Endometrial microvascular endothelial cells (primary cell): ENCODE measurements around the gene KIAA0586. TPM values are rescaled to one million over a fixed set of nuclear protein-coding genes. Genes with fewer than 3 reads are reported as not detected.
"Not testable (repeated sequence)": the region's sequence is repeated elsewhere in the genome, so short reads cannot be mapped to it uniquely, and the experiment has no call there.

ENCODE experiments used
- in situ Hi-C: cut with HindIII; loops from 2 replicates; pipeline ENCODE4 v1.10.0; 2017; ENCODE audit warnings: low sequenced_read_pairs, low pct_unique_long_range_greater_than_20kb; ENCODE audit errors: inconsistent ontology term
- total RNA-seq: library from RNA; depleted of rRNA; stranded (reverse); fragments of >200 nt; gene quantifications from one replicate; pipeline ENCODE4 v1.2.3, GENCODE V29; 2015; ENCODE audit errors: inconsistent ontology term

The KIAA0586 gene
- total RNA-seq, 1 donor from 2014 or later: 29.1 TPM

GRCh38 chr14:58574623-58575022 is 147.1 kb downstream of the KIAA0586 start:
- in situ Hi-C loops: no loop called here

- in situ Hi-C loops: no loop called here
These were observed 148.4 kb downstream of the KIAA0586 start for GRCh38 chr14:58575956-58576355.

GRCh38 chr14:58580035-58580434 is 152.5 kb downstream of the KIAA0586 start:
- in situ Hi-C loops: not testable (repeated sequence)

GRCh38 chr14:58581389-58581788 is 153.9 kb downstream of the KIAA0586 start:
- in situ Hi-C loops: not testable (repeated sequence)

- in situ Hi-C loops: no loop called here
These were observed 156.9 kb downstream of the KIAA0586 start for GRCh38 chr14:58584383-58584782.

- in situ Hi-C loops: no loop called here
These were observed 159.8 kb downstream of the KIAA0586 start for GRCh38 chr14:58587271-58587670.

- in situ Hi-C loops: not testable (repeated sequence)
These were observed 160.8 kb downstream of the KIAA0586 start for GRCh38 chr14:58588321-58588720.

- in situ Hi-C loops: no loop called here
These were observed 166.5 kb downstream of the KIAA0586 start for GRCh38 chr14:58593977-58594376.

- in situ Hi-C loops: no loop called here
These were observed 169.5 kb downstream of the KIAA0586 start for GRCh38 chr14:58597041-58597440.

GRCh38 chr14:58598028-58598803 is 170.7 kb downstream of the KIAA0586 start:
- in situ Hi-C loops: no loop called here

- in situ Hi-C loops: no loop called here
These were observed 171.4 kb downstream of the KIAA0586 start for GRCh38 chr14:58598804-58599525.

- in situ Hi-C loops: no loop called here
These were observed 172.2 kb downstream of the KIAA0586 start for GRCh38 chr14:58599707-58600106.

Other genes with a start within 250 kb of the KIAA0586 start
- 131 TPM for gene ACTR10, start 227.6 kb upstream of the KIAA0586 start, total RNA-seq
- gene PSMA3, start 182.9 kb upstream of the KIAA0586 start, total RNA-seq: 279 TPM
- 4.6 TPM for gene ARID4A, start 129.2 kb upstream of the KIAA0586 start, total RNA-seq
- gene TOMM20L, start 31.8 kb upstream of the KIAA0586 start, total RNA-seq: not detected
- 26.9 TPM for gene TIMM9, start 188 bp upstream of the KIAA0586 start, total RNA-seq
- 0.19 TPM for gene DACT1, start 210.2 kb downstream of the KIAA0586 start, total RNA-seq